Epithelial cell of esophagus (primary cell): Measurements from ENCODE around the gene COL13A1.

Experiments used
- DNase-seq: peaks from one replicate; pipeline ENCODE4 v3.0.0; 2010; ENCODE audit warnings: low read depth
- H3K4me3 ChIP-seq: 2 replicates; pipeline ENCODE4 v1.5.1; 2011; ENCODE audit warnings: mild to moderate bottlenecking, low read length, control low read depth
- CTCF ChIP-seq: IDR thresholded peaks from 2 replicates; pipeline ENCODE4 v1.5.1; 2011; ENCODE audit warnings: low read depth, mild to moderate bottlenecking, low read length, control low read depth, inconsistent platforms; ENCODE audit not compliant: insufficient read depth; ENCODE audit errors: missing control alignments

COL13A1 gene

GRCh38 chr10:69957241-69957885, 155.7 kb downstream of the COL13A1 start:
- TF ChIP-seq CTCF: no peak
- DNase-seq: no peak
- H3K4me3 ChIP-seq: no peak overlapping the region

- peak; percentile 73 for DNase-seq
- TF ChIP-seq CTCF: peak; percentile 97
- no peak overlapping the region for H3K4me3 ChIP-seq
Measured at GRCh38 chr10:69957886-69958555, 156.3 kb downstream of the COL13A1 start.

GRCh38 chr10:69958556-69958902, 156.8 kb downstream of the COL13A1 start:
- H3K4me3 ChIP-seq: no peak overlapping the region
- no peak for TF ChIP-seq CTCF
- no peak for DNase-seq

GRCh38 chr10:69959911-69960310, 158.2 kb downstream of the COL13A1 start:
- no peak overlapping the region for H3K4me3 ChIP-seq
- DNase-seq: no peak
- TF ChIP-seq CTCF: no peak

GRCh38 chr10:69960606-69960987, 158.9 kb downstream of the COL13A1 start:
- TF ChIP-seq CTCF: no peak
- DNase-seq: no peak
- H3K4me3 ChIP-seq: no peak overlapping the region

GRCh38 chr10:69960988-69961880, 159.5 kb downstream of the COL13A1 start:
- TF ChIP-seq CTCF: peak; percentile 30
- no peak for DNase-seq
- H3K4me3 ChIP-seq: no peak overlapping the region
